Measurements from ENCODE around the gene PGK1.

- no peak for TF ChIP-seq CTCF (IDR thresholded peaks at IDR 0.05; ENCODE audit: low read depth, low read length)
- TF ChIP-seq EZH2phosphoT487 (IDR thresholded peaks at IDR 0.05; ENCODE audit: low read depth): no peak
Measured at GRCh38 chrX:78102091-78102490, 2.0 kb upstream of the PGK1 start.

All from OCI-LY3 (cell line).